HG02981 (cell line): Measurements from ENCODE around the gene ASAH2B.

Source experiments
- ATAC-seq: cut with Tn5 transposase; IDR thresholded peaks from one replicate; pipeline ENCODE4 v1.9.1; 2021; ENCODE audit warnings: mild to moderate bottlenecking, moderate library complexity; ENCODE audit not compliant: unreplicated experiment

The ASAH2B gene

GRCh38 chr10:50796693-50797092 lies 57.0 kb downstream of the ASAH2B start:
- no peak for ATAC-seq

DNA sequence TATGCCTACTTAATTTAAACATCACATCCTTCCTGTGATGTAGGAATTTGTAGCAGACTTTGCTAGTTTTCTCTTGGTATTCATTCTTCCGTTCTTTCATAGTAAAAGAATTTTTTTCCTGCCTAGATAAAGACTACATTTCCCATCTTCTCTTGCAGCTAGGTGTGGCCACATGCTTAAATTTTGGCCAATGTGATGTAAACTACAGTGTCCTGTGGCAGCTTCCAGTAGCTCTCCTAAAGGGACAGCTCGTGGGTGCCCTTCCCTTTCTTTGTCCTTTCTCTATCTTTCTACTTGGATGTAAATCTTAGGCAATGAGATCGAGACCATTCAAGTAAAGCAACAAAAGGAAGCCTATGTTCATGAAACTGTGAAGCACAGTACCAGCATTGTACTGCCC lies 58.6 kb downstream of the ASAH2B start:
- no peak for ATAC-seq

DNA sequence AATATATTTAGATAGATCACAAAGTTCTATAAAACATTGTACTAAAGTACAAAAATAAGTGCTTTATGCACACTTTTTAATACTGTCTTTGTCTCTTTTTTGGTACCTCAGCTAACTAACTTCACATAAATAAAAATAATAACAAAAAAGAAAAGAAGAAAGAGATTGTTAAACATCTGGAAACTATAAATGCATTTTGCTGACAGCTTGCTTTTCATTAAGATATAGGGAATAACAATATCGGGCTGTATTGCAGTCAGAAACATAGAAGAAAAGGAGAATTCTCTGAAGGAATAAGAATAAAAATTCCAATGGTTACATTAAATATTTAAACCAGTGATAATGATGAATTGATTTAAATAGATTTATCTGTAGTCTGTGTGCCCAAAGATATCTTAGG lies 59.9 kb downstream of the ASAH2B start:
- no peak for ATAC-seq

DNA sequence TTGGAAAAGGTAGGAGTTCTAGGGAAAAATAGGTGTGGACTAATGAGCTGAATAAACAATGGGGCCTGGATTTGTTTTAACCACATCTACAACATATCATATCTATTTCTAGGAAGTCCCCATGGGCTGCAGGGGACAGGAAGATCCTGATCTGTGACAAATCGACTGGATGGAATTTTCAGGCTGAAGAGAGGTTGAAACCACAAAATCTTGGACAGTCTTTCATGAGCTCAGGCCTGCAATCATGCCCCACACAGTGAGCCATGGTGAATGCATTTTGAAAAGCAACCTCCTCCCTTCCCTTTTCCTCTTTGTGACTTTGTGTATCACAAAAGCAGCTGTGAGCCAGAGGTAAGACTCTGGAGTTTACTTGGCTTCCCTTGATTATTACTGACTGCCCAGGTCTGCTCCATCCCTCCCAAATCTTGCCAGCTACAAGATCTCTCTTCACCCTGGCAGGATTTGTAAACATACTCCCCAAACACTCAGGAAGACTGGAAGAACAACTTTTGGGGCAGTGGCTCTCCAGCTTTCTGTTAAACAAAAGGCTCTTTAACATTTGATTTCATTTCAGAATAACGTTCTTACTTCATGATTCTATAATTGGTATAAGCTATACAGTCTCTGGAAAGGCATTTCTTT lies 66.4 kb downstream of the ASAH2B start:
- no peak for ATAC-seq

- ATAC-seq, result no peak
Measured at GRCh38 chr10:50807851-50808776, 68.4 kb downstream of the ASAH2B start.
